TTC549 (cell line): Measurements from ENCODE around the gene CENPP.

Experiments
- FAIRE-seq: peaks from 2 replicates; lab custom pipeline; 2012; peaks lifted over from hg19 to GRCh38; lab: Jason Lieb, UNC

The CENPP gene

GRCh38 chr9:92660266-92660665, 334.5 kb downstream of the CENPP start:
- no peak for FAIRE-seq

DNA sequence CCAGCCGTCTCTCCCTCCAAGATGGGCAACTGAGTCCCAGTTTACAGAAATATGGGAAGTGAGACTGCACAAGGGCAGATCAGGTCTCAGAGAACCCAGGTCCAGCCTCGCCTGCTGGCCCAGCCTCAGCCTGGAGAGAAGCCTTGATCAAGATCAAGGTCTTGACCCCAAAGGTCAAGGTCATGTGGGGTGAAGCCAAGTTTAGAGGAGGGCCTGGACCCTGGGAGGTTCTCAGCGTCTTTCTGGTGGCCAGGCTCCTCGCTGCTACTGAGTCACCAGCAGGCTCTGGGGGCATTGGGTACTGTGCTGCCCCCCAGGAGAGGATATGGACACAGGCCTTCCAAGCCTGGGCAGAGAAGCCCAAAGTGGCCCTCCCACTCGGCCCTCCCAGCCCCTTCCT, 335.4 kb downstream of the CENPP start:
- no peak for FAIRE-seq

- no peak for FAIRE-seq
Observed at GRCh38 chr9:92661743-92662142, 336.0 kb downstream of the CENPP start.

GRCh38 chr9:92663126-92663525, 337.4 kb downstream of the CENPP start:
- no peak for FAIRE-seq

- FAIRE-seq, result no peak
Observed at GRCh38 chr9:92663951-92664350, 338.2 kb downstream of the CENPP start.

DNA sequence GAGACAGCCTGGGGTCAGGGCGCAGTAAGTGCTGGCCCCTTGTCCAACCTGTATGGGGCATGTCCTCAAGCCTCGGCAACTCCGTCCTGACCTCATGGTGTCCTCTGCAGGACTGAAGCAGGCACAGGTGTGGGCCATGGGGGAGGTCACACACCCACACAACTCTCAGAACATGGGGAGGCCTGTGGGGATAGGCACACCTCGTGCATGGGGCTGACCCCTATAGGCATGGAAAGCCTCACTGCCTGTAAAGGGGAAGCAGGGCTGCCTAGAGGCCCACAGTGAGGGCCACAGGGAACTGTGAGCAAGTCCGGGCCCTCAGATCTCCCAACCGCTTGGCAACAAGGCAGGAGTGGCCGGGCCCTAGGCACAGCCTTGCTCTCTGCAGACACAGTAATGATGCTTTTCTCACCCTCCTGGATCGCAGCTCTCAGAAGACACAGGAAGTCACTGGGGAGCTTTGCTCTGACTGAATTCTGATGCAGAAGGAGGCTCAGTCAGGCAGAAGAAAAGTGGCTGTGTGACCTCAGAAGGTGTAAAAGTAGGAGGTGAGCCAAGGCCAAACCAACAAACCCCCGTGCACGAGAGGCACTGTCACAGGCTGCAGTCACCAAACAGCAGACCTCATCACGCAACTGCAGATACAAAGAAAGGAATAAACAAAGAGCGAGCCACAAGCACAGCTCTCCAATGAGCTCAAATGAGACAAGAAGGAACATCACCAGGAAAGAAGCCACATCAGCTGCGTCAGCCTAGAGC, 338.8 kb downstream of the CENPP start:
- FAIRE-seq, result no peak

GRCh38 chr9:92665836-92666235, 340.1 kb downstream of the CENPP start:
- FAIRE-seq, result no peak

DNA sequence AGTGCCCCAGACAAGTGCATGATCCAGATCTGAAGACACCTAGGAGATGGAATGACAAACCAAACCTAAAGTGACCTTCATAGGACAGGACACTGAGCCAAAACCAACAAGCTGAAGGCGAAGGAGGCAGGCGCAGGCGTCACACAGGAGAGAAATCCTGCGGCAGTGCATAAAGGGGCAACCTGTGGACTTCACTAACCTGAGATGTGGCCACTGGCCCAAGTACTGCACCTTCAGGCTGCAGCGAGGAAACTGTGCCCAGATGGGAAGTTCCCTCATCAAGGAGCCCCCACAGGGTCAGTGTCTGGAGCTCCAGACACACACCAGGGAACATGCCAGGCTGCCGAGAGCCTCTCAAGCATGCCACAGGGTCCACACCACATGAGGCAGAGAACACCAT, 340.5 kb downstream of the CENPP start:
- FAIRE-seq, result no peak

GRCh38 chr9:92666912-92667532, 341.3 kb downstream of the CENPP start:
- FAIRE-seq, result no peak

DNA sequence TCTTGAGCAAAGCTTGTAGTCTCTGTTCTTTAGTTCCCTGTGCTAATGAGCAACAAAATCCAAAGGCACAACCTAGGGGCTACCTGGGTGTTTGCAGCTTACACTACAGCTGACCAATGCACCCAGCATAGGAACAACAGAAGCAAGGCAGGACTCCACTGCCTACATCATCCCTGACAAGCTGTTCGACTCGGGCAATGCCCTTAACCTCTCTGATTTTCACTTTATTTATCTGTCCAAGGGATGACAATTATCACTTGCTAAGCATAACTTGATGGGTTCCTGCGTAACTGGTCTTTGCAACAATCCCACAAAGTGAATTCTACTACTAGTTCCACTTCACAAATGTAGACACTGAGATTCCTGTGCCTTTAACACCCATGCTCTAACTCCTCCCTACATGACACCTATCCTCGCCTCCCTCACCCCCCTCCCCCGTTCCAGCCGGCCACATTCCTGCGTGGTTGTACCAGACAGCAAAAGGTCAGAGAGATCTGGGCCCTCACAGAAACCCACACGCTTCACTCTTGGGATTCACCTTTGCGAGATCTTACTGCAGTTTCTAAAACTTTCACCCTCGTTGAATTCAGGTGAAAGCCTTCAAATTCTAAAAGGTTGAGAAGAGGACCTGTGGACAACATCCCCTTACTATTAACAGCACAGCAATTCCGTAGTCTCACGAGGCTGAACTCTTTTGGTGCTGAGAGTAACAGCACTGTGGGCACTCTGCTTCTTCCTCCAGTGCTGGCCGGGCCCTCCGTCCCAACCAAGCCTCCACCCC, 343.2 kb downstream of the CENPP start:
- no peak for FAIRE-seq

DNA sequence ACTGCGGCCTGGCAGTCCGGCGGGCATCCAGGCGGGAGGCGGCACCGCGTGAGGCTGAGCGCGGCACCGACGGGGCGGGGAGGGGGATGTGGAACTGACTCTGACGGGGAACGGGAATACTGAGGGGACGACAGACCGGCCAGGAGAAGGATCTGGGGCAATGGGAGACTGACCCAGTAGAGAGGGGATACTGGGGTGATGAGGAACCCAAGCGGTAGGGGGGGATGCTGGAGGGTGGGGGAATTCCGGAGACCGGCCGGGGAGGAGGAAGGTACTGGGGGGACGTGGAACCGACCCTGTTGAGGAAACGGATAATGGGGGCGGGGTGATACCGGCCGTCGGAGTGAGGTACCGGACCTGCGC, 343.8 kb downstream of the CENPP start:
- FAIRE-seq, result no peak
